Cortex of kidney (tissue), 1 donor: ENCODE measurements around the gene PTDSS2.
A peak's percentile ranks its signal among the peaks of the same experiment; 100 is the strongest.
"Not testable (repeated sequence)": the region's sequence is repeated elsewhere in the genome, so short reads cannot be mapped to it uniquely, and the experiment has no call there.

Experiments used
- DNase-seq: peaks from one replicate; lab custom pipeline; 2025; lab: John Stamatoyannopoulos, UW

Gene PTDSS2

DNA sequence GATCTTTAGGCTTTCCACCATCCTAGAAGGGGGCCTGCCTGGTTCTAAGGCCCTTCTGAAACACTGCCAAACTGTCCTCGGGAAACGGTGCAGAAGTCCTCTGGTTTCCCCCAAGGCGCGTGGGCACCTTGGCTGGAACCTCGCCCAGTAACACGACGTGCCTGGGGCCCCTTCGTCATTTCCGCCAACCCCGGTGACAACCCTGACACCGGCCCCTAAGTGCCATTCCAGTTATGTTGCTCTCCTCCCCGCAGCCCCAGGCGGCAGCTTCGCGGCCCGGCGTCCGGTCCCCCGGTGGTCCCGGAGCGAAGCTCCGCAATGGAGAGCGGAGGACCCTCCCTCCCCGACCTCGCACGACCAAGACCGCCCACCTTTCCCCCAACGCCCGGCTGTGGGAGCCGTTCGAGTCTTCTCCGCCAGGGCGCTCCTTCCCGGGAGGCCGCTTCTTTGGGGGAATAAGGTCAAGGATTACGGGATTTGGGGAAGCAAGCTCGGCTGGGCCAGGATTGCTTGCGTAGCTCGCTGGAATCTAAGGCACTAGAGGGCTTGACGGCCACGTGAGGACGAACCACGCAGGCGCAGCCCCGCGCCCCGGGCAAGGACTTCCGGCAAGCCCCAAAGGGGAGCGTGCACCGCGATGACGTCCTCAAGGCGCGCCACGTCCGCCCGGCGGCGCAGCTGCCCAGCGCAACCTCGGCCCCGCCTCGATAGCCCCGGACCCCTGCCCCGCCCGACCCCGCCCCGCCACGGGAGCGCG is 56.3 kb downstream of the PTDSS2 start:
- no peak for DNase-seq

DNA sequence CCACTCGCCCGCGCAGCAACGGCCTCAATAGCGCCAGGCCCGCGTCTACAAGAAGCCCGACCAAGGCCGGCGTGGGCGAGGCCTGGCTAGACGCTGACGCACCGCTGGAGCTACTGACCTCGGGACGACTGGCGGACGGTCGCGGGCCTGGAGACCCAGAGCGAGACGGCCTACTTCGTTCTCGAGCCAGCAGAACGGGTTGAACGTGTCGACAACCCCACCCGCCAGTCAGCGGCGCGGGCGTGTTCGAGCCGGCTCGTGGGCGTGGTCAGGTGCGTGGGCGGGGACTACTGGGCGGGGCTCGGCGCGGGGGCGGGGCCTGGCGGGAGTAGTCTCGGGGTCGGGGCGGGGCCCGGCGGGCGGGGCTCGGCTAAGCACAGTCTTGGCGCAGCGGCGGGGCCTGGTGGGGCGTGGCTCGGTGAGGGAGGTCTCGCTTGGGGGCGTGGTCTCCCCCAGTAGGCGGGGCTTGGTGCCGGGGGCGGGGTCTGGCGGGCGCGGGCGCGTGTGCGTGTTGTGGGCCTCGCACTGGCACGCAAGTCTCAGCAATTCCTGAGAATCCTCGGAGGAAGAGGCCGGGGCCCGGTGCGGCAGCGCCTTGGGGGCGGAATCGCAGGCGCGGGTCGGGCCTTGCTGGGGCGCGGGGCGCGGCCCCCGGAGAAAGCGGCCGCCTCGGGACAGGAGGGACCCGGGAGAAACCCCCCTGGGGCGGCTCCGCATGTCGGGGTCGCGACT is 57.1 kb downstream of the PTDSS2 start, which contains the start of gene RNH1:
RNH1 (minus strand) TSS at position 248 of the 732 bp plus-strand sequence. CDS start 5,080 bp downstream, outside the sequence.
- DNase-seq: peak; percentile 59

DNA sequence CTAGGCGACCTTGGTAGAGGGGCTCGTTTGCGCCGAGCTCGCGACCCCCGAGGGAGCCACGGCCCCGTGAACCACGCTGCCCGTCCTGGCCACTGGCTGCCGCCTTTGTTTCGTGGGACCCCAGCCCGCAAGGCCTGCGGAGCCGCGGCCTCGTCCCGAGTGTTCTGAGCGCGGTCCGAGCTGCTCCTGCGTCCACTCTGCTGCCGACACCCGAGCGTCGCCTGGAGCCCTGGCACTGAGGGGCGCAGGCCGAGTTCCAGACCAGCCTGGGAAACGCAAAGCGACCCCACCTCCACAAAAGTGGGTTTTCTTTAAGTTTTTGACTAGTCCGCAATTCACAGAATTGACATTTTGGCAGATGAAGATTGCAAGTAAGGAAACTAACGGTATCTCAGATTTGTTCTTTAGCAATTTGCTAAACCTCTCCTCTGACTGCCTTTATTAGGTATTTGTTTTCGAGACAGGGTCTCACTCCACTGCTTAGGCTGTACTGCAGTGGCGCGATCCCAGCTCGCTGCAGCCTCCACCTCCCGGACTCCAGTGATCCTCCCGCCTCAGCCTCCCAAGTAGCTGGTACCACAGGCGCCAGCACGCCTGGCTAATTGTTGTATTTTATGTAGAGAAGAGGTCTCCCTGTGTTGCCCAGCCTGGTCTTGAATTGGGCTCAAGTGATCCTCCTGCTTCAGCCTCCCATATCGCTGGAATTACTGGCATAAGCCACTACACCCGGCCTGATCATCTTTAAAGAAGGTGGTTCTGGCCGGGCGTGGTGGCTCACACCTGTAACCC is 57.8 kb downstream of the PTDSS2 start:
- no peak for DNase-seq

DNA sequence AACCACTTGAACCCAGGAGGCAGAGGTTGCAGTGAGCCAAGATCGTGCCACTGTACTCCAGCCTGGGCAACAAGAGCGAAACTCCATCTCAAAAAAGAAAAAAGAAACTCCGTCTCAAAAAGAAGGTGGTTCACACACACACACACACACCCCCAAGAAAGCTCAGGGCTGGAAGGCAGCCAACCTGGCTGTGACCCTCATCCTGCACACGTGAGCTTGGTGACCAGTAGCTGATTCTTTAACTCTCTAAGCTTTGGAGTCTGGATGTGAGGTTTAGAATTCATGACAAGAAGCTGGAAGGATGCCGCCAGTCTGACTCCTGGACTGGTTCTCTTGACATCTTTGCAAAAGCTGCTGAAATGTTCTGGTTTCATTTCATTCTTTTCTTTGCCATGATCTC is 58.9 kb downstream of the PTDSS2 start:
- DNase-seq: no peak

DNA sequence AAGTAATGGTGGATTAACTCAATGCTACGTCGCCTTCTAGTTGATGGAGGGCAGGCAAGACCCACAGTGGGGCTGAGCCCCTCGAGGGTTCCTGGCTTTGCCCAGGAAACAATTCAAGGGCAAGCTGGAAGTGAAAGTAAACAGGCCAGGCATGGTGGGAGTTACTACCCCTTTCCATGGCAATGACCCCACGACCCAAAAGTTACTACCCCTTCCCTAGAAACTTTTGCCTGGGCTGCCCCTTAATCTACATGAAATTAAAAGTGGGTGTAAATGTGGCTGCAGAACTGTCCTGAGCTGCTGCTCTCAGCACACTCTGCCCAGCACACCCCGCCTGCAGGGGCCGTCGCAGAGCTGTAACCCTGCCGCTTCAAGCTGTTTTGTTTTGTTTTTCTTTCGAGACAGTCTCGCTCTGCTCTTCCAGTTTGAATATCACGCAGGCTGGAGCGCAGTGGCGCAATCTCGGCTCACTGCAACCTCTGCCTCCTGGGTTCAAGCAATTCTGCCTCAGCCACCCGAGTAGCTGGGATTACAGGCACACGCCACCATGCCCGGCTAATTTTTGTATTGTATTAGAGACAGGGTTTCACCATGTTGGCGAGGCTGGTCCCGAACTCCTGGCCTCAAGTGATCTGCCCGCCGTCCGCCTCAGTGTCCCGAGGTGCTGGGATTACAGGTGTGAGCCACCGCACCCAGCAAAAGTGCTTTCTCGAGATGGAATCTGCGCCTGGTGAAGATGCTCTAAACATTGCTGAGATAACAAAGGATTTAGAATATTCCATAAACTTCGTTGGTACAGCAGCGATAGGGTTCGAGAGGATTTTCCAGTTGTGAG is 62.9 kb downstream of the PTDSS2 start:
- no peak for DNase-seq

DNA sequence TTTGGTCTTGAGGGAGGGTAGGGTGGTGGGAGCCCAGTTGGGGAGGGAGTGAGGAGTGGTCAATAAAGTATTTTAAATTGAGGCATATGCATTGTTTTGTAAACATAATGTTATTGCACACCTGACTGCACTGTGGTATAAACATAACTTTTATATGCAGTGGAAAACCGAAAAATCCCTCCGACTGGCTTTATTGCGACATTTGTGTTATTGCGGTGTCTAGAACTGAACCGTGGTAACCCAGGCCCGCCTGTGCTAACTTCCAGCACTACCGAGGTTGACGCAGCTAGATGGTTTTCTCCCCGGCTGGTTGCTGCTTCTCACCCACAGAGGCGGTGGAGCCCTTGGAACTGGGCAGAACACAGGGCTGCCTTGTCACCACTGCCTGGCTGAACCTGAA is 64.5 kb downstream of the PTDSS2 start:
- no peak for DNase-seq

DNA sequence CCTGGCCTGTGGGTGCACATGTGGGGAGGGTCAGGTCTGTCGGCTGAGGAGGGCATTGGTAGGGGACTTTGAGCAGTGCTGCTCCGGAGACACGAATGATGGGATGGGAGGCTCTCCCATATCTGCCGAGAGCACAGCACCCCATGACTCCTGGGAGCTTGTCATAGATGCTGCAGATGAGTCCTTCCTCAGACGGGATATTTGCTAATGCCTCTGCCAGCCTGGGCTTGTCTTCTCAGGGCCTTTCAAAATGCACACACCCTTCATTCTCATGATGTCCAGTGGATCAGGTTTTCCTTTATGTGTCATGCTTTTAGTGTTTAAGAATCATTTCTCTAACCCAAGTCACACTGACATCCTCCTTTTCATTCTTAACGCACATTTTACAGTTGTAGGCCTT is 65.1 kb downstream of the PTDSS2 start:
- no peak for DNase-seq

DNA sequence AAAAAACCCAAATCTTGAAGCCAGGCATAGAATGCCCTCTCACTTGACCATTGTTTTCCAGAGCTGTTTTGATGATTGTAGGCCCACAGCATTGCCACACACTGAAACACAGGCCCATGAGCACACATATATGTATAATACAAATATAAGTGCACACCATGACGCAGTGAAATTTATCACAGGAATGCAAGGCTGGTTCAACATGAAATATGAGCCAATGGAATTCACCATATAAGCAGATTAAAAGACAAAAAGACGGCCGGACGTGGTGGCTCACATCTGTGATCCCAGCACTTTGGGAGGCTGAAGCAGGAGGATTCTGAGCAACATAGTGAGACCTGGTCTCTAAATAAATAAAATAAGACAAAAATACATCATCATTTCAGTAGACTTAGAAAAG is 66.3 kb downstream of the PTDSS2 start:
- DNase-seq: no peak

DNA sequence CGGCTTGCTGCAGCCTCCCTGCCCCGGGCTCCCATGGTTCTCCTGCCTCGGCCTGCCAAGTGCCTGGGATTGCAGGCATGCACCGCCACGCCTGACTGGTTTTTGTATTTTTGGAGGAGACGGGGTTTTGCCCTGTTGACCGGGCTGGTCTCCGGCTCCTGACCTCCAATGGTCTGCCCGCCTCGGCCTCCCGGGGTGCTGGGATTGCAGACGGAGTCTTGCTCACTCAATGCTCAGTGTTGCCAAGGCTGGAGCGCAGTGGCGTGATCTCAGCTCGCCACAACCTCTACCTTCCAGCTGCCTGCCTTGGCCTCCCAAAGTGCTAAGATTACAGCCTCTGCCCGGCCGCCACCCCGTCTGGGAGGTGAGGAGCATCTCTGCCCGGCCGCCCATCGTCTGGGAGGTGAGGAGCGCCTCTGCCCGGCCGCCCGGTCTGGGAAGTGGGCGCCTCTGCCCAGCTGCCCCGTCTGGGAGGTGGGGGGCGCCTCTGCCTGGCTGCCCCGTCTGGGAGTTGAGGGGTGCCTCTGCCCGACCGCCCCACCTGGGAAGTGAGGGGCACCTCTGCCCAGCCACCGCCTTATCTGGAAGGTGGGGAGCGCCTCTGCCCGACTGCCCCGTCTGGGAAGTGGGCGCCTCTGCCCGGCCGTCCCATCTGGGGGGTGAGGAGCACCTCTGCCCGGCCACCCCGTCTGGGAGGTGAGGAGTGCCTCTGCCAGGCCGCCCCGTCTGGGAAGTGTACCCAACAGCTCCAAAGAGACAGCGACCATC is 67.0 kb downstream of the PTDSS2 start:
- not testable (repeated sequence) for DNase-seq

DNA sequence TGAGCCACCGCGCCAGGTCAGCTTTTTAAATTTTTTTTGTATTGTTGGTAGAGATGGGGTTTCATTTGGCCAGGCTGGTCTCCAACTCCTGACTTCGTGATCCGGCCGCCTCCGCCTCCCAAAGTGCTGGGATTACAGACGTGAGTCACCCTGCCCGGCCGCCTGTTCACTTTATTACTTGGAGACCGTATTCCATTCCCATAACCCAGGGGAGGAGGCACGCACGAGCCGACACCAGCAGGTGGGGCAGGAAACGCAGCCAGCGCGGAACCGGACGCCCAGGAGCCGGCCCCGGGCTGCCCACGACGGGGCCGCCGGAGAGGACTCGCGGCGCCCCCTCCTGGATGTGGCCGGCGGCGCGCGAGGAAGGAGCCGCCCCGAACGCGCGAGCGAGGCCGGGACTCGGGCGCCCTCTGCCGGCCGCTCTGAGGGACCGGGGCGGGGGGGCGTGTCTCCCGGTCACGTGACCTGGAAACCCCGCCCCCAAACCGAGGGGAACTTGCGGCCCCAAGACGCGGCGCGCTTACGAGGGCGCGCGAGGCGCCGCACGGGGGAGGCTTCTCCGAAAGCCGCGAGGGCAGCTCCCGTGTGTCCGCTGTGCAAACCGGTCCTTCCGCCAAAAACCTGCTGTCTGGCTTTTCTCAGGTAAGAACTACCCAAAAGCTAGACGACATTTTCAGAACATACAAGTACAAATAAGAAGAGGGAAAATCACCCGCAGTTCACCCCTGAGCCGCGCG is 68.6 kb downstream of the PTDSS2 start:
- no peak for DNase-seq

DNA sequence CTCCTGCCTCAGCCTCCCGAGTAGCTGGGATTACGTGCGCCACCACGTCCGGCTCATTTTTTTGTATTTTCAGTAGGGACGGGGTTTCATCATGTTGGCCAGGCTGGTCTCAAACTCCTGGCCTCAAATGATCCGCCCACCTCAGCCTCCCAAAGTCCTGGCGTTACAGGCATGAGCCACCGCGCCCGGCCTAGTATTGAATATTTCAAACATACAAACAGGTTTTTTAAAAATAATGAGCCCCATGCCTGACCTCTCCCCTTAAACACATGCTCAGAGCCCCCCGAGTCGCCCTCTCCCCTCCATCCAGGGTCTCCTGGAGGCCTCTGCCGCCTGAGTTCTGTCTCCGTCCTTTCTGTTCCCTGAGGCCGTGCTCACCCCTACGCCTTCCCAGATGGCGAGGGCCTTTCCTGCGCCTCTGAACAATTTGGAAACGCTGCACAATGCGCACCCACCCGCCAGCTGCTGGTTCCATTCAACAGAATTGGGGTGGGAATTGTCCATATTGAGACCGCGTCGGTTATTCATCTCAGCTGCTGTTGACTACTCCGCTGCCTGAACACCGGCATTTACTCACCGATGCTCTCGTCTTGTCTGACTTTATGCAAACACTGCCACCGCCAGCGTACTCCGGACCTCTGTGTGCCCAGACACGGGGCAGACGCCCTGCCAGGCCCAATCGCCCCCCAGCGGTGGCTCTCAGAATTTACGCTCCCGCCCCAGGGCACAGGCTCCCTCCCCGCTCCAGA is 70.5 kb downstream of the PTDSS2 start:
- no peak for DNase-seq

DNA sequence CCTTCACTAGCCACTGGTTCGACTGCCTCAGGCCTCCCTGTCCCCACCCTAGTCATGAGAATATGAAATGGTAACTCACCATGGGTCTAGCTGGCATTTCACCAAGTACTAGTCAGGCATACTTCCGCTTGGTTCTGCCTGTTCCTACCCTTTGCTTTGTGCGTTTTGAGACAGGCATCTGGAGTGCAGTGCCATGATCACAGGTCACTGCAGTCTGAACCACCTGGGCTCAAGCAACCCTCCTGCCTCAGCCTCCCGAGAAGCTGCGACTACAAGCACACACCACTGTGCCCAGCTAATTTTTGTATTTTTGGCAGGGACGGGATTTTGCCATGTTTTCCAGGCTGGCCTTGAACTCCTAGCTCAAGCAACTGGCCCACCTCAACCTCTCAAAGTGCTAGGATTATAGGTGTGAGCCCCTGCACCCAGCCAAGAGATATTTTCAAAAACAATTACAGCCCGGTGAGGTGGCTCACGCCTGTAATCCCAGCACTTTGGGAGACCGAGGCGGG is 71.2 kb downstream of the PTDSS2 start:
- no peak for DNase-seq

DNA sequence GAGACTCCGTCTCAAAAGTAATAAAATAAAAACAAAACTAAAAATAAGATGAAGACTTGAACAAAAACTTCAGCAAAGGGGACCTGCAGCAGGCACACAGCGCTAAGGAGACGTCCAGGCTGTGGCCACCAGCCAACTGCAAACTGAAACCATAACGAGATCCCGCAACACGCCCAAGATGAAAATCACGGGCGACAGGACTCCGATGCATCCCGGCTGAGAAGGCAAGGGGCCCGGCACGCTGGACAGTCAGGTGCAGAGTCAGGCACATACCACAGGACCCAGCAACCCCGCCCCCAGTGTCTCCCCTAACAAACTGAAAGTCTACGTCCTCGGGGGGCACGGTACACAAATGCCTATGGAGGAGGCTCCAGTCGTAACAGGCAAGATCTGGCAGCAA is 76.1 kb downstream of the PTDSS2 start:
- no peak for DNase-seq

DNA sequence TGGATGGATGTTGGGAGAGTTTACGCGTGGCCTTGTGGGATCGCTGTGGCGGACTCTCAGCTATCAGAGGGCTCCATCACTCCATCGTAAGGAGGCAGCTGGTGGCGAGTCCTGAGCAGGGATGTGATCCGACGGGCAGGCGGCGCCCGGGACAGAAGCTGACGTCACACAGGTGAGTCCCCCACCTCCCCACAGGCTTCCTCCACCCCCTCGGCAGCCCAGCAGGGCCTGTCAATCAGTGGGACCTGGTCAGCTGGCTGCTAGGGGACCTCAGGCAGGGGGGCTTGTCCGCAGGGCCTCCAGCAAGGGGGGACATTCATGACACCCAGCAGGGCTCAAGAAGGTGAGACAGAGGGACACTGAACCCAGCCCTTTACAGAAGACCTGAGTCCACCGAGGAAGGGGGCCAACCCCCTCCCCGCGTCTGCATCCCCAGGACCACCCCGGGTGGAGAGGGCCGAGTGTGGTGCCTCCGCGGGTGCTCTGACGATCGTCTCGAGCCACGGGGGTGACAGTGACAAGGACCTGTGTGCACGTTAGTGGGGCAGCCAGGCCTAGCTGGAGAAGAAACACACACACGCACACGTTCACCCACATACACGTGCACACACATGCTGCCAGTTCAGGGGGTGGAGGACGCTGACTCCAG is 78.2 kb downstream of the PTDSS2 start:
- DNase-seq: no peak

DNA sequence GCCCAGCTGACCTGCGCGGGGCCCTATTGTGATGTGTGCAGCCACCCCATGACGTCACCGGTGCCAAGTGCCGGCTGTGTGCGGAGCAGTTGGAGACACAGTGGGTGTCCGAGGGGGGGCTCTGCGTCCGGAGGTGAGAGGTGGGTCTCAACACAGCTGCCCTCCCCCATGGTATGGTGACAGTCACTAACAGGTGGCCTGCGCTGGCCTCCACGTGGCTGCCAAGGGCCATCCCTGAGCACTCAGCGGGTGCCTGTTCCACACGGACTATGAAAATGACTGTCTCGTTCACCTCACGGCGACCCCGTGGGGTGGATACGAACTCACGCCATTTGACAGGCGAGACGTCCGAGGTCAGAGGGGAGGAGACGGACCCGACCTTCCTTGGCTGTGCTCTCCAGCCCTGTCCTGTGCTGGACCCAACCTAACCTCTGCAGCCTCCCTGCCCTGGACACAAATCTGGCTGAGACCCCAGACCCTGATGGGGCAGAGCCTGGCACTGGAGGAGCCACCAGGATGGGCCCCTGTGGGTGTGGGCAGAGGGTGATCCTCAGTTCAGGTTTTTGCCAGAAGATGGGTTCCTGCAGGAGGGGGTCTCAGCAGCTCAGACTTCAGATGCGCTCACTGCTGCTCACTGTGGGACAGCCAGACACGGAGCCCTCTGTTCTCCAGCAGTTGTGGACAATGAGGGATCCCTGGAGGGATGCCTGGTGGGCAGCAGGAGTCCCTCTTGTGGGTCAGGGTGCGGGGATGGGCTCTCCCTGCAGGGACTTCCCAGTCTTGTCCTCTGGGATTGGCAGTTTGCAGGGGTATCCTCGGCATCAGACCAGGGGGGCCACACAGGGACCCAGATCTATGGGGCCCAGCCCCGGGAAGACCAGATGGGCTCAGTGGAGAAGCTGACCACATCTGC is 79.0 kb downstream of the PTDSS2 start:
- no peak for DNase-seq

DNA sequence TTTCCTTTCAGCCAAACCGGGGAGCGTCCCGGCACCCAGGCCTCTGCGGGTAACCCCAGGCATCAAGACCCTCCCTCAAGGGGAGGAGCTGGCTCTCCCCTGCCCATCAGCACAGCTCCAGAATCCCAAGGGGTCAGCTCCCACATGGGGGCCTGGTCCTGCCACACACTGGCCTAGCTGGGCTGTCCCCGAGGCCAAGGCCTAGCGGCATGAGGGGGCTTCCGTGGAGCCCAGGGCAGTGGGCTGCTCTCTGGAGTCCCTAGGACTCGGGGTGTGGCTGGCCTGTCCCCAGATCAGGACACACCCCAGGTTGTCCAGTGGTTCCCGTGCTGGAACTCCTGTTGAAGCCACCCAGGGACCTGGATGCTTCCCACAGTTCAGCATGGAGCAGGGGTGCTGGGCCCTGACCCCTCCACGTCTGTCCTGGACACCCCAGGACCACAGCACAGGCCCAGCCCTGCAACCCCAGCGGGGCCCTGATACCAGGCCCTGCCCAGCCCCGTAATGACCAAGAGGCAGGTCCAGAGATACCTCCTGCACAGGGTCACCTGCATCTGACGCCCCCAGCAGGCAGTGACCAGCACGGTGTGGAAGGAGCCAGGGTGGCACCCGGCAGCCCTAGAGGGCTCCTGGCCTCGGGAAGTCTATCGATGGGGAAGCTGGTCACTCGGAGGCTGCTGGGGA is 79.8 kb downstream of the PTDSS2 start:
- DNase-seq: no peak
